A549 (cell line): Measurements from ENCODE around the gene OTUB2.

Experiments
- CTCF ChIP-seq: fragments of >200 bp; sonication (Bioruptor Twin); formaldehyde crosslinking; IDR thresholded peaks from 3 replicates; pipeline ENCODE4 v1.5.1; 2016
- EP300 ChIP-seq, 2 experiments: fragments of >200 bp; sonication (Bioruptor Twin); formaldehyde crosslinking; IDR thresholded peaks; 2 replicates in 1 of 2; 3 replicates in 1 of 2; pipeline ENCODE4 v1.6.1; 2016 to 2017
- HDAC2 ChIP-seq: fragments of 200-600 bp; sonication (generic); IDR thresholded peaks from 2 replicates; pipeline ENCODE4 v1.6.1; 2016
- MAZ ChIP-seq: fragments of 150-350 bp; IDR thresholded peaks from 2 replicates; pipeline ENCODE4 v1.6.1; 2014; ENCODE audit warnings: antibody characterized with exemption, low read depth, low read length, borderline replicate concordance
- MYC ChIP-seq: IDR thresholded peaks from 2 replicates; pipeline ENCODE4 v1.6.1; 2012; ENCODE audit warnings: mild to moderate bottlenecking, inconsistent platforms, low read length, improper control_type of control experiment, borderline replicate concordance
- RAD21 ChIP-seq, 2 experiments: fragments of >200 bp in 1 of 2; sonication (Bioruptor Twin) in 1 of 2; formaldehyde crosslinking in 1 of 2; IDR thresholded peaks in 1 of 2; conservative IDR thresholded peaks in 1 of 2; 2 replicates in 1 of 2; 3 replicates in 1 of 2; pipeline ENCODE4 v1.6.1; 2012 to 2018; ENCODE audit warnings: inconsistent platforms in 1 of 2
- RCOR1 ChIP-seq: fragments of 150-350 bp; IDR thresholded peaks from 2 replicates; pipeline ENCODE4 v1.6.1; 2014; ENCODE audit warnings: antibody characterized with exemption, low read length, low read depth
- TF ChIP-seq, protein P1 (sequence below): IDR thresholded peaks from 2 replicates; pipeline ENCODE4 v1.6.1; 2012

DNA sequence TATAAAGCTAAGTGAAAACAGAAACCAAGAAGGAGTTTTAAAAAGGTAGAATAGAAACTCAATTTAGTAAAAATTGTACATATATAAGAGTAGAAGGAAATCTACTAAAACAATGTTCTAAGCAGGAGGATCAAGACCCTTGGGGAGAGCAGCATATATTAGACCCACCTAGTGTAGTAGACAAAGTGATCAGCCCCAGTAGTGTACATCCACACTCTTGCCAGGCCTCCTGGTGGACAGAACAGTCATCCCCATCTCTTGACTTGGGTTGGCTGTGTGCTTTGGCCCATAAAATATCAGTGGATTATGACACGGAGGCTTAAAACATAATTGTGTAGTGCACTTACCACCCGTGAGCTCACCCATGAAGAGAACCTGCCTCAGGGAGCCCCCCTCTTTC is 10.9 kb upstream of the OTUB2 start:
- TF ChIP-seq CTCF, result no peak
- TF ChIP-seq RCOR1, result no peak
- no peak for TF ChIP-seq MAZ
- TF ChIP-seq HDAC2, result no peak
- TF ChIP-seq, protein P1, sequence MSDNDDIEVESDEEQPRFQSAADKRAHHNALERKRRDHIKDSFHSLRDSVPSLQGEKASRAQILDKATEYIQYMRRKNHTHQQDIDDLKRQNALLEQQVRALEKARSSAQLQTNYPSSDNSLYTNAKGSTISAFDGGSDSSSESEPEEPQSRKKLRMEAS, result no peak
- no peak for TF ChIP-seq MYC
- TF ChIP-seq EP300 (IDR thresholded peaks at IDR 0.05), result no peak
- TF ChIP-seq RAD21 (conservative IDR thresholded peaks at IDR 0.05 in 1 of 2, IDR thresholded peaks at IDR 0.05 in 1 of 2), result no peak
